Fibroblast of gingiva (primary cell): ENCODE measurements around the gene PKHD1.

Experiments
- DNase-seq: peaks from one replicate; pipeline ENCODE4 v3.0.0-alpha.2; 2011; ENCODE audit warnings: low read depth

PKHD1 gene, protein sequence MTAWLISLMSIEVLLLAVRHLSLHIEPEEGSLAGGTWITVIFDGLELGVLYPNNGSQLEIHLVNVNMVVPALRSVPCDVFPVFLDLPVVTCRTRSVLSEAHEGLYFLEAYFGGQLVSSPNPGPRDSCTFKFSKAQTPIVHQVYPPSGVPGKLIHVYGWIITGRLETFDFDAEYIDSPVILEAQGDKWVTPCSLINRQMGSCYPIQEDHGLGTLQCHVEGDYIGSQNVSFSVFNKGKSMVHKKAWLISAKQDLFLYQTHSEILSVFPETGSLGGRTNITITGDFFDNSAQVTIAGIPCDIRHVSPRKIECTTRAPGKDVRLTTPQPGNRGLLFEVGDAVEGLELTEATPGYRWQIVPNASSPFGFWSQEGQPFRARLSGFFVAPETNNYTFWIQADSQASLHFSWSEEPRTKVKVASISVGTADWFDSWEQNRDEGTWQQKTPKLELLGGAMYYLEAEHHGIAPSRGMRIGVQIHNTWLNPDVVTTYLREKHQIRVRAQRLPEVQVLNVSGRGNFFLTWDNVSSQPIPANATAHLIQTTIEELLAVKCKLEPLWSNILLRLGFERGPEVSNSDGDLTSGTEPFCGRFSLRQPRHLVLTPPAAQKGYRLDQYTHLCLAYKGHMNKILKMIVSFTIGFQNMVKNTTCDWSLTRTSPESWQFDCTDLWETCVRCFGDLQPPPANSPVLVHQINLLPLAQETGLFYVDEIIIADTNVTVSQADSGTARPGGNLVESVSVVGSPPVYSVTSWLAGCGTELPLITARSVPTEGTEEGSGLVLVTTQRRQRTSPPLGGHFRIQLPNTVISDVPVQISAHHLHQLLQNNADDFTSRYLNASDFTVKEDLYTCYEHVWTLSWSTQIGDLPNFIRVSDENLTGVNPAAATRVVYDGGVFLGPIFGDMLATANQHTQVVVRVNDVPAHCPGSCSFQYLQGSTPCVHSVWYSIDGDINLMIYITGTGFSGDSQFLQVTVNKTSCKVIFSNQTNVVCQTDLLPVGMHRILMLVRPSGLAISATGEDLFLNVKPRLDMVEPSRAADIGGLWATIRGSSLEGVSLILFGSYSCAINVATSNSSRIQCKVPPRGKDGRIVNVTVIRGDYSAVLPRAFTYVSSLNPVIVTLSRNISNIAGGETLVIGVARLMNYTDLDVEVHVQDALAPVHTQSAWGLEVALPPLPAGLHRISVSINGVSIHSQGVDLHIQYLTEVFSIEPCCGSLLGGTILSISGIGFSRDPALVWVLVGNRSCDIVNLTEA (N-terminal part only)

DNA sequence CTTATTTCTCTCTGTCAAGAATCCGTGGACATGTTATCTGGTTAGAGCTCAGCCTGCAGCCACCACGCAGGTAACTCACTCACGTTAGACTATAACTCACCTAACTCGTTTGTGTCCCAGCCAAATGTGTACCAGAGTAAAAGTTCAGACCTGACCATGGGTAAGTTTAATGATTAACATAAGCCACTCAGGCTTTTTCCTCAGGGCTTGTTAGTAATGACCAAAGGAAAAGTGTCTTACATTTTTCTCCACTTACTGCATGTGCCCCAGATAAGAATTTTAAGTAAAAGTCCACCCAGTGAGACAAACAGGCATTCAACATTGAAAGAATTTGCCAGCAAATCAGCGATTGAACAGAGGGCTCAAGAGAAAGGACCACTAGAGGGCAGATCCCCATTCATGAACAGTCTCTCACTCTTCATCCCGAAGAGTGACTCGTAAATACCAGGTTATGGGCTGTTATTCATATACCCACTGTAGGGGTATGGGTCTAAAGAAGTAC lies at the start of gene PKHD1:
Gene PKHD1, minus strand, starts transcription at position 116 of the 502 bp plus-strand sequence. CDS start 2,680 bp downstream, outside the sequence.
- no peak for DNase-seq

DNA sequence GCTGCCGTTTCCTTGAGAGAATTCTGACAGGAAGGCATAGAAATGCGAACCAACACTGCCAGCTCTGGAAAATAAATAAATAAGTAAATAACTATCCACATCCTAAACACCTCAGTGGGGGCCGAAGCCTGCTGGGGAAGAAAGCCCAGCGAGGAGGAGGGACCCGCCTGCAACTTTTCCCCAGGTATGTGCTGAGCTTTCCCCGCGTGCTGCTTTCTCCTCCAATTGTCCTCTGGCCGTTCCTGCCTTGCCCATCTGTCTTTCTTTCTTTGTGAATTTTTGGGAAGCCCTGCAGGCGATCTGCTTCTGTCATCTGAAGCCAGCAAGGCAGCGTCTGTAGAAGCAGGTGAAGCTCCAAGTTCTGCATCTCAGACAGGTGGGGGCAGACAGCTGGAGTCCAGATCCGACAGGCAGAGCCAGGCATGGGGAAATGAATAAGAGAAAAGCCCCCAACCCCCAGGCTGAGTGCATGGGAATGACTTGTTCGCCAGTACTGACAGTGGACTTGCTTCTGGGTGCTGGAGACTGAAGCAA lies 49.6 kb upstream of the PKHD1 start:
- no peak for DNase-seq

DNA sequence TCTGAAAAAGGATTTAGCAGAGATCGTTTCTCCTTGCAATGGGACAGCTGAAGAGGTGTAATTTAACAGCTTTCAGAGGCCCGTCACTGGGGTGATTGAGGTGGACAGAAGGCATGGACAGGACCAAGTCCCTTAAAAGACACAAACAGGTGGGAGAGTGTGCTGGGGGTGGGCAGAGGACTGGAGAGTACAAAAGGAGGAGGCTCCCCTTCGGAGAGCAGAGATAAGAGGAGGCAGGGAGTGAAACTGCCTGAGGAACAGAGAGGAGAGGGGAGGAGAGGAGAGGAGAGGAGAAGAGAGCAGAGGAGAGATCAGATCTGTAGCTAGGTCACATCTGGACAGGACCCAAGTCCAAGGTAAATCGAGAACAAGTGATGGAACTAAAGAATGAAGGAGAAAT lies 48.6 kb upstream of the PKHD1 start:
- no peak for DNase-seq

DNA sequence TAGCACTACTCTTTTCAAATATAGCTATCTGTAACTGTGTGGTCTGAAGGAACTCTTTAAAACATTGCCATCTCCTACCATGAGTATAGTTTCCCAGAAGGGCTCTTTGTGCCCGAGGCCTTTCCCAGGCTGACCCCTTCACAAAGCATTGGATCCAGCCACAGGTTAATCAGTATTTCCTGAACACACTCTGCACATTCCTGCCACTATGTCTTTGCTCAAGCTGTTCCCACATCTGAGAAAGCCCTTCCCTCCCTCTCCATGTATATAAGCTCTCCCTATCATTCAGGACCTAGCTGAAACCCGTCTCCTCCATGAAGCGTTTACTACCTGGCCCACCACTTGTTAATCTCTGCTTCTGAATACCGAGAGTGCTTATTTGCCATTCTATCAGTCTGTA lies 47.8 kb upstream of the PKHD1 start:
- no peak for DNase-seq

DNA sequence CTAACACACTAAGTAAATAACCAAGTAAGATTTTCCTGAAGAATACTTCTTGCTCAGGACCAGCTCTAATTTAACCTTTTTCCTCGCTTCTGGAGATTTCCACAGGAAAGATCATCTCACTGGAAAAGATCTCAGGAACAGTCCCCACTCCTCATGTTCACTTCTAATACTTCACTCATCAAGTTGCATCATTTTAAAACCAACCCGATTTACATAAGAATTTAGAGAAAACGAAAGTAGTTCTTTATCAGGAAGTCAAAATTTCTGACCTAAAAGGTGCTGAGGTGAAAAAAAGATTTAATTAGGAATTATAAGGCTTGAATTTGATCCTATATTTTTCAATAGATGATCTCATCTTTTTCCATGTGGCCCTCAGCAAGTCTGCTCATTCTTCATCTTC lies 46.6 kb upstream of the PKHD1 start:
- no peak for DNase-seq

DNA sequence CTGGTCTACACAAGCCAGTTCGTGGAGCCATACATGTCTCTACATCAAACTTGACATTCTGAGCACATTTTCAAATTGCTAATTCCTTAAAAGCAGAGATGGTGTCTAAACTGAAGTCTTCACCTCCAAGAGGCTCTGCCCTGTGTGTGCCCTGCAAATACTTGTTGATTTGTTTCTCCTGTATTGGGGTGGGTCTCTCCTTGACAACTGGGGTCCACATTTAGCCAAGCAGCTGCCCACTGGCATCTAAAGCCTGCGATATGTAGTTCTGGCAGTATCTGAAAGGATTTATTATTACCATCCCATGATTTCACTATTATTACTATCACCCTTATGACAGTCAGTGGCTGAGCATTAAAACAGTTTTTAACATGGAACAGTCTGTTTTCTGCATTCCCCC lies 45.9 kb upstream of the PKHD1 start:
- DNase-seq, result no peak

DNA sequence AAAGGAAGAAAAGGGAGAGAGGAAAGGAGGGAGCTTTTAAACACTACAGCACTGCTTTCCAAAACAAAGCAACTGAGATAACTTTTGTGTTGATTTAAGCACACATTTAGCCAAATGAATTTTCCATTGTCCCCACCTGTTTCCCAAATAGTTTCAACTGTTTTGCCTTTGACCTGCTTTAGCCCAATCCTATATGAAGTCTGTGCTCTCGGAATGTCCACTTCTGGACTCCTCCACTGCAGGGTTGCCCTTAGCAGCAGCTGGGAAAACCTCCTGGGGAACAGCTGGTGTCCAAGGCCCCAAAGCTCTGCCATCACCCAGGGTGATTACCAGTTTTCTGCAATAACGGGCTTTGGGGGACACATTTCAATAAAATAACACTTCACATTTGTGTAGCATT lies 44.9 kb upstream of the PKHD1 start:
- DNase-seq, result no peak

DNA sequence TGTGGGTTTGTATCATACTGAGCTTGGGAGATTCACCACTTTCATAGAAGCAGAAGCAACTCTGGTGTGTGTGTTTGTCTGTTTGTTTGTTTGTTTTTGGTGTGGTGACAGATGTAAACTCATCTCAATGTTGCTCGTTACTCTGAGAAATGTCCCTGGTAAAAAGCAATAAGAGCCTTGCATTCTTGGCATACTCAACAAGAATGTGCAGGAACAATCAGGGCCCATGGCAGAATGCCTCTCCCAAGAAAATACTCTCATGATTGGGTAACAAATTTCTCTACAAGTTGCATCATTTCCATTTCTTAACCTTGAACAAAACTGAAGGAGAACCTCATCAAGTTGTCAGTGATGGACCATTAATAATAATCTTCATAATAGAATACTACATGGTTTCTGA lies 43.0 kb upstream of the PKHD1 start:
- DNase-seq, result peak; percentile 27

DNA sequence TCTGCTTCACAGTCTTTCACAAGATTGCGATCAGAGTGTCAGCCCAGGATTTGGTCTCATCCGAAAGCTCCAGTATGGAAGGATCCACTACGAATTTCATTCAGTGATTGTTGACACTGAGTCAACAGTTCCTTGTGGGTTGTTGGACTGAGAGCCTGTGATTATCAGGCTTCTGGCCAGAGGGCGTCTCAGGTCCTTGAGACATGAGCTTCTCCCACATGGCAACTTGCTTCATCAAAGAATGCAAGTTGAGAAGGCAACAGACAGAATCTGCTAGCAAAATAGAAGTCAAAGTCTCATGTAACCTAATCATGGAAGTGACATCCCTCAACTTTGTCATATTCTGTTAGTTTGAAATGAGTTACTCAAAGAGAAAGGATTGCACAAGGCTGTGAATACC lies 40.5 kb upstream of the PKHD1 start:
- DNase-seq, result no peak

DNA sequence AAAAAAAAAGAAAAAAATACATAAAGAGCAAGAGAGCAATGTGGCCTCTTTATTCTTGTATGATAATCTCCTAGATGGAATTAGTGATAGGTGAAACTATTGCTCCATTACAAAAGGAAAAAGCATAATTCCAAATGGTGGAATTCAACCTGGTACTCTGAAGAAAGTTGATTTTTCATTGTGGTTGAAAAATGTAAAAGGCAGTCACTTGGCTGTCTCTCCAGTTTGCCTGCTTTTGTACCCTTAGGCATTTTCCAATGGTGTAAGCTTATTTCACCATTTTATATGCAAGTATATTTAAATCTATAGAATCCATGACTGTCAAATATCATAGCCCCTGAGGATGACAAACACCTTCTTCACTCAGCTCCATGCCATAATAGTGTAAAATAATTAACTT lies 38.8 kb upstream of the PKHD1 start:
- no peak for DNase-seq

DNA sequence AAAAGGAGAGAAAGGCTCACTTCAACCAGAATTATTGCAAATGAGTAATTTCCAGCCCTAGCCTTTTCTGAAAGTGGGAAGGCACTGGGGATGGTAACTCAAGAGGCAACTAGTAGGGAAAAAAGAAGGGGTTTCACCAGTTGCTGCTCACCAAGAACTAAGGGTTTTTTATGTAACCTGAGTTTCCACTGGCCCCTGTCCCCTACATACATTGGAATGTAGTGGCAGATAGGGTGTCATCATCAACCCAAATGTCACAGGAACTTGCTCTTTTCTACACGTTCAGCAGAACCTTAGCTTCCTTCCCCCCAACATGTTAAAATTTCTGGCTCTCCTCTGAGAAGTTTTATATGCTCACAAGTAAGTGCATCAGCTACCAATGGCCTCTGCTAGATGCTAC lies 38.2 kb upstream of the PKHD1 start:
- DNase-seq, result no peak

DNA sequence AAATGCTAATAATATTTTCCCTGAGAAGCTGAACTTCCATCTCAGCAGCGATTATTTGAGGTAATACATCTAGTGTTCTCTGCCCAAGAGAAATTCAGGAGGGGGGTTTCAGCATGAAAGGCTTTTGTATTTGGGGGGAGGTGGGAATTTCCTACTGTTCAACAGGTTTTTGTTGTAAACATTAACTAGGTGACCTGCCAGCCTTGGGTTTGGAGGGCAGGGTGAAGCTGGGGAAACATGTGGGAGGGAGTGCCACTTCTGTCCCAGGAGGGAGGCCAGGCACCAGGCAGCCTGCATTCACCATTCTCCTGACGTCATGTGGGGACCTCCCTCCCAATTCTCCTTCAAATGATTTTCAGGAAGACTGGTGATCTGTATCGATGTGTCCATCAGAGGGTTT lies 37.7 kb upstream of the PKHD1 start:
- no peak for DNase-seq

DNA sequence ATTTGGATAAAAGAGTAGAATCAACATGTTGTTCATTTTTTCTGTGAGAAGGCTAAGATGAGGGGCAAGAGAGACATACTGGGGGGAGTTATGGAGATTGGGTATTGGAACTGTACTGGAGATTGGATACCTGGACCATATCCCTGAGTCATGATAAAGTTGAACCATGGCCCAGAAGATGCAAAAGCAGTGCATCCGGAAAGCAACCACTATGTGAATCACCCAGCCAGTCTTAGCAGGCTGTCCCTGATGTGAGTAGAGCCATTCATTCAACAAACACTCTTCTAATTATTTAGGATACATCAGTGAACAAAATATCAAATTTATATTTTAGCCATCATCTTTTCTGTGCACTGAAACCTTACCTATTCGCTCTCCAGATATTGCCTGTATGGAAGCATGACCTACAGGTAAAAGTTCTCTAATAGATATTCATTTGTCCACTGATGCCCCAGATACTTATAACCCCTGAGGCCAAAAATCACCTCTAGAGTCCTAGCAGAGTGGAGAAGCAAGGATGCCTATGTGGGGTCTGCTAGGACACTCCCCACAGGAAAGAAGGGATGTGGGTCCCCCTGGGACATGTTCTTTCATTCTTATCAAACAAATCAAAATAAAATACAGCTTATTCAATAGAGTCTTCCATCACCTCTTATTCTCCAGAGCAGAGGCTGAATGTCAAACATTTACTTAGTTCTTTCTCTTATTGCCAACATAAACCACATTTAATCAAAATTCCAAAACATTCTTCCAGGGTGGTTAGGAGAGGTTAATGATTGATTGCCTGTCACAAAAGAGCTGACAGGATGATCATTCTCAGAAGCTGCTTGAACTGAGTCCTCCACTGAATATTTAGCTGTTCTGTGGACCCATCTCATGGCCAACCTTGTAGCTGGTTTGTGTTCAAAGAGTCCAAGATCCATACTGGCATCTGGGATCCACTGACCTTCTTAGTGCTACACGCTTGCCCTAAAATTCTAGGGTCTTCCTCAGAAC lies 37.0 kb upstream of the PKHD1 start:
- DNase-seq, result no peak

DNA sequence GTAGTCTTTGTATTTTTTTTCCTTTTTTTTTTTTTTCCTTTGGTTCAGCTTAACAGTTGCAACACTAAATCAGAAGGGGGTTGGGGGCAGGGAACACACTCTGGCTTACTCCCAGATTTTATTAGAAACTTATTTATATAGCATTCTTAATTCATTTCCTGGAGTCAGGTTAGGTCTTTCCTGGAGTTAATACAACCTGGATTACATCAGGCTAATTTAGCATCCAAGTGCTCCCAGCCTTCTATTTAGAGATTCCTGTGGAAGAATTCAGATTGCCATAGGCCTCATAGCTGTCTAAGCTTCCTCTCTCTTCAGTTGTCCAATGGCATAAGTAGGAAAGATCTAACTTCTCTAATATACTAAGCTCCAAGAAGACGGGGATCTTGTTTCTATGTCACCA lies 35.8 kb upstream of the PKHD1 start:
- DNase-seq, result no peak

DNA sequence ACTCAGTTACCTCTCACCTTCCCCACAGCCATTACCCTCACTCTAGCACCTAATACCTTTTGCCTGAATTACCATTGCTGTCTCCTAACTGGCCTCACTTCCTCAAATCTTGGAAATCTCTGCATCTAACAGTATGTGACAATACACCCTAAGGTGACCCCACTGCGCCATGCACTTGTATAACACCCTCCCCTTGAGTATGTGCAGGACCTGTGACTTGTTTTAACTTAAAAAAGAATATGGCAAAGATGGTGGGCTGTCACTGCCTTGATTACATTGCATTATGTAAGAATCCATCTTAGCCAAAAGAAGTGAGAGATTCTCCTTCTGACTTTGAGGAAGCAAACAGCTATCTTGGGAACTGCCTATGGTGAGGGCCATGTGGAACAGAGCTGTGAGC lies 29.9 kb upstream of the PKHD1 start:
- no peak for DNase-seq

DNA sequence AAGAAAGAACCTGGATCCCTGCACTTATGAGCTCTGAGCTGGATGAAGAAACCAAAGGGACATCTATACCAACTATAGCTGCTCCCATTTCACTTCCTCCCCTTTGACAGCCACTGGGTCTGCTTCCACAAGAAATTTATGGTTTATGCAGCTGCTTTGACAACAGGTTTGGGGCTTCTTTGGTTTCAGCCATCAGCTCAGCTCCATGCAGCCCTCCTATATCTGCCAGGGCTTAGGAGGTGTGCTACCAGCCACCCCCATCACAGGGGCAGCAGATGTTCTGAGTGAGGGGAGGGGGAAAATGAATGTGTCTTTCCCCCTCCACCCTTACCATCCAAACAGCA lies 29.2 kb upstream of the PKHD1 start:
- no peak for DNase-seq

DNA sequence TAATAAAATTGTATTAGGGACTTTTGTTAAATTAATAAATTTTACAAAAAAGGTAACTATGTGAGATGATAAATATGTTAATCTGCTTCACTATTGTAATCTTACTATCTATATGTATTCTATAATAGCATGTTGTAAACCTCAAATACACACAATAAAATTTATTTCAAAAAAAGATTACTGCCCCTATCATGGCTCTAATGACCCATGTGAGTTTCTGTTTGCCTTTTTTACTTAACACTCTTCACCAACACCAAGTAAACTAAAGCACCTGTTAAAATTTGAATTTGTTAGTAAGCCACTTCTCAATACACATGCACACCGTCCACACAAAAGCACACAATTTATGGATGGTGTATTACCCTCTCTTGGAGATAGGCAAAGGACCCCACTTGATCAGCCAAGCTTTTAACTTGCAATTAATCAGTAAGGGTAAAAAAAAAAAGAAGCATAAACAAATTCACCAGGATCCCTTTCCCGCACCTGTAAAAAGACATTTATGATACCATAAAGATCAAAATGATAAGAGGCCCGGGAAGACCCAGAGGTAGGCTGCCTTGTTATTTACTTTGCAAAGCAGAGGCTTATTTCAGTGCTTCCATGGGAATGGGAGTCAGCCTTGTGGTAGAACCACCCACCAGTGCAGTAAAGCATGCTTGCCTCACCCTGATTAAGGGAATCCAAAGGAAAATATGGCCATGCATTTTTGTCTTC lies 28.6 kb upstream of the PKHD1 start:
- no peak for DNase-seq

DNA sequence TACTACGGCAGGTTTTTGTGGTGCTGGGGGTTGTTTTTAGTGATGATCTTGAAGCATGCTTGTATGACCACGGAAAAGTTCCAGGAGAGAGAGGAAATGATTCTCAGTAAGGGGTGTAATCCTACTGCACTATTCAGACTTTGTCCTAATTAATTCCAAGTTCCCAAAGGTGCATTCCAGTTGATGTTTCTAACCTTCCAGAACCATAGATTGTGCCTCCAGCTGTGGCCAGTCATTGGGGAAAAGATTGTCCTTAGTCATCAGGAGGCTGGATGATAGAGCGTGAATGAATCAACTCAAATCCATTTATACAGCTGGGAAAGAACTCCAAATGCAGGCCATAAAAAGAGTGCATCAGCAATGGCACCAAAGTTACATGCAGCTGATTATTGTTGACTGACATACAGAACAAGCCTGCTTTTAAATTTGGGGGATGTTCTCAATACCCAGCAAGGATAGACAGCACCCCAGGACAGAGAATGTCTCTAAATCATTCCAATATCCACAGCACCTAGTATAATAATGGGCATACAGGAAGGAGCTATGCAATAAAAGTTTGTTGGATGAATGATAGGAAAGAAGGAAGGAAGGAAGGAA lies 27.8 kb upstream of the PKHD1 start:
- DNase-seq, result no peak

DNA sequence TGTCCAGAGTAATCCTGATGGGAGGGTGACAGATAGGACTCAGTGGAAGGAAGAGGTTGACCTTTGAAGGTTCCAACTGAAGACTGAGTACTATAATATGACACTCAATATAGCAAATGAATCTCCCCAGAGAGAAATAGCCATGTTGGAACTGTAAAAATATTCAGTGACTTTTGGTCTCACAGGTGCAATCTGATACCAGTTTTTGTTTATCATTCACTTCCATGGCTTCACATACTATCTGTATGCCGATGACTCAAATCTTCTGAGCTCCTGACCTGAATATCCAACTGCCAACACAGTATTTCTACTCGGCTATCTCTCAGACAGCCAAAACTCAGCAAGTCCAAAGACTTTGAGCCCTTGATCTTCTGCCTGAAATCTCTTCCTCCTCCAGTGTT lies 21.8 kb upstream of the PKHD1 start:
- no peak for DNase-seq

DNA sequence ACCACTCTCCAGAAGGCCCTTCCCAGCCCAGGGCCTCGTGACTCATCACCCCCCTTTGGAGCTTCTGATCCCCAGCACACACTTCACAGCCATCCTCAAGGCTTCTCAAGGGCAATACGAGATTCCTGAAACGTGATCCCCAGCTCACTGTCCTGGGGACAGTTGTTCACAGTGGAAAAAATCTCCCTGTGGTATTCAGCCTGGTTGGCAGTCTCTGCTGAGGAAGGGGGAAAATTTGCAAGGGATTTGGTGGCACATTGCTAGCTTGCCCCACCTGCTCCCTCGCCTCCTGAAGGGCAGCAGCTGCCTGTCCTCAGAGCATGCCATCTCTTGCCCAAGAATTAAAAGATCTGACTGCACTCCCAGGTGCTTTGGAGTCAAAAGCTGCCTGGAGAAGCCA lies 20.7 kb upstream of the PKHD1 start:
- DNase-seq, result no peak
